Measurements from ENCODE around the gene VPS50.

GRCh38 chr7:93219868-93220267 is 12.3 kb upstream of the VPS50 start:
- TF ChIP-seq CTCF (IDR thresholded peaks at IDR 0.05) (no peak), POLR2AphosphoS5 (IDR thresholded peaks at IDR 0.05) (no peak), POLR2A (IDR thresholded peaks at IDR 0.05) (no peak), EP300 (IDR thresholded peaks at IDR 0.05) (no peak)
